ENCODE measurements around the gene NRL.

NRL gene

DNA sequence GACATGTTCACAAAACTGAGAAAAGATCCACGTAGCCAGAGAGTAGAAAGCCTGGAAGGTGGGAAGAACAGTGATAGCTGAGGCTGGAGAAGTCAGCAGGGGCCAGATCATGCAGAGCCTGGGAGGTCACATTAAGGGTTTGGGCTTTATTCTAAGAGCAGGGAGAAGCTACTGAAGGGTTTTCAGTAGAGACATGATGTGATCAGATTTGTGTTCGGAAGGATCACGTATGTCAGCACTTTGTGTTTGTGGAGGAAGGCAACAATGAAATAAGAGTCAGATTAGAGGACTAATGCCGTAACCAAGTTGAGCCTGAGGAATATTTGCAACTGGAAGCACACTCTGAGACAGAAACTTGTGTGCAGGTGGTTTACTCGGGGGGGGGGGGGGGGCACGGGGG is 24.9 kb downstream of the NRL start:
- Mint-ChIP-seq H3K27ac (peak overlapping the region; percentile 6), H3K9me3 (no peaks in the 10 kb centered on the region)
- ATAC-seq = no peak

DNA sequence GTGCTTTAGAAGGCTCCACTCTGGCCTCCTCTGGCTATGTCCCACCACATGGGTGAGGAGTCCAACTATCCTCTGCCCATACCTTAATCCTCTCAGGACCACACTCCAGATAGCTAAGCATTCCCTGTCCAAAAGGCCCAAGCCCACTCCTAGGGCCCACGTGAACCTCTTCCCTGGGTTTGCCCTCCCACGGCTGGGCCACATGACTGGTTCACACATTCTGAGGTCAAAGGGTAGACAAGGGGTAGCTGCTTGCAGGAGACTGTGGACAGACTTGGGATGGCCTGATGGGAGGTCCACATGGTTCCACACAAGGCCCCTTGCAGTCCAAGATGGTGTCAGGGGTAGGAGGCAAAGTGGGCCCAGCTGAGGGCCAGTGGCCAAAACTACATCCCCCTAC is 26.7 kb downstream of the NRL start:
- no peaks in the 10 kb centered on the region for H3K9me3 Mint-ChIP-seq
- H3K27ac Mint-ChIP-seq = no peak overlapping the region
- H3K36me3 Mint-ChIP-seq = no peaks in the 10 kb centered on the region
- no peak overlapping the region for H3K4me3 Mint-ChIP-seq
- ATAC-seq = no peak
- H3K4me1 Mint-ChIP-seq = peaks cover 9% of the 10 kb centered on the region
- no peak for DNase-seq (ENCODE audit: low spot score in 2 of 2)

More for the DNA sequence above, 24.9 kb downstream of the NRL start:
- DNase-seq (ENCODE audit: low spot score in 2 of 2) = no peak
- Mint-ChIP-seq H3K4me3 (no peak overlapping the region), H3K4me1 (peaks cover 19% of the 10 kb centered on the region), H3K36me3 (peaks cover 7% of the 10 kb centered on the region)

DNA sequence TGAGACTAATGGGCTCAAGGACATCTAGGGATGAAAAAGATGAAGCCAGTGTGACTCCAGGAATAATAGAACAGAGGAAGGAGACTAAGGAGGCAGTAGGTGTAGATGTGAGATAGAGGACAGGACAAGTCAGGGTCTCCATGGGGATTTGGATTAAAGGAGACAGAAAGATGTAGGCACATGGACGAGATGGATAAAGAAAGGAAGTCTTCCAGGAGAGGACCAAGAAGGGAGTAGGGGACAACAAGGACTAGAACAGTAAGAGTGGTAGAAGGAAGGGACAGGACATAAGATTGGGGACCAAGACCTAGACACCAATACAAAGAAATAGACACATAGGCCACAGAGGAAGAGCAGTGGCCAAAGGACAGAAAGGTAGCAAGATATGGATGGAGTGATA is 27.7 kb downstream of the NRL start:
- ATAC-seq = no peak
- peak overlapping the region; percentile 0 for H3K27ac Mint-ChIP-seq
- H3K9me3 Mint-ChIP-seq = no peaks in the 10 kb centered on the region
- H3K36me3 Mint-ChIP-seq = peaks cover 4% of the 10 kb centered on the region
- no peak overlapping the region for H3K4me3 Mint-ChIP-seq
- peaks cover 11% of the 10 kb centered on the region for H3K4me1 Mint-ChIP-seq
- DNase-seq (ENCODE audit: low spot score in 2 of 2) = no peak

DNA sequence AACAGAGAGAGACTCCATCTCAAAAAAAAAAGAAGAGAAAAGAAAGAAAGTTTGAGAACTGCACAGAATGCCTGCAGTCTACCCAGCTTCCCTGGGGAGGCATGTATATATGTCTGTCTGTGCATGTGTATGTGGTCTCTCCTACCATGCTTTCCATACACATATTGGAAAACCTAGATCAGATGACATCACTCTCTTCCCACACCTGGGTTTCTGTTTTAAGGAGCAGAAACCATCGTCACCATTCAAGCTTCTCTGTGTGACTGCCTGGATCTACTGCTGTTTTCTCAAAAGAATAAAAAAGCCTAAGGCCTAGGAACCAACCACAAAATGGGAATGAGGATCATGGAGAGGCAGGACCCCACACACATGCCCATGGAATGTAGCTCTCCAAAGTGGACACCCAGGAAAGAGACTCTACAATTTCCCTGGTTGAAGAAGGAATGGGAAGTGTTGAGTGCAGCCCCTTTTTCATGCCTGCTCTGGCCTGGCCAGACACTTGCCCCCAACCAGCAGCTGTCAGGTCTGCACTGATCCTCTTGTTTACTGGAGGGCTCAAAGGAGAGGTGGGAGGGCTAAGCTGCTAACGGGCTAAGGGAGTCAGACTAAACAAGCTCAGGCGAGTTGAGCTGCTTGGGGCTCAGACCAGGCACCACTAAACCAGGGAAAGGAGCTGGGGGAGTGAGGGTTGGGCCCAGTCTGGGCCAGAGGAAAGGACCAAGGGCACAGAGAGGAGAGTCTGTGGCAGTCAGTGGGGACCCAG is 28.4 kb downstream of the NRL start:
- H3K27ac Mint-ChIP-seq = peak overlapping the region; percentile 0
- H3K9me3 Mint-ChIP-seq = no peaks in the 10 kb centered on the region
- DNase-seq (ENCODE audit: low spot score in 2 of 2) (no peak), ATAC-seq (no peak)
- peaks cover 6% of the 10 kb centered on the region for H3K36me3 Mint-ChIP-seq
- H3K4me3 Mint-ChIP-seq = no peak overlapping the region
- H3K4me1 Mint-ChIP-seq = peaks cover 15% of the 10 kb centered on the region

DNA sequence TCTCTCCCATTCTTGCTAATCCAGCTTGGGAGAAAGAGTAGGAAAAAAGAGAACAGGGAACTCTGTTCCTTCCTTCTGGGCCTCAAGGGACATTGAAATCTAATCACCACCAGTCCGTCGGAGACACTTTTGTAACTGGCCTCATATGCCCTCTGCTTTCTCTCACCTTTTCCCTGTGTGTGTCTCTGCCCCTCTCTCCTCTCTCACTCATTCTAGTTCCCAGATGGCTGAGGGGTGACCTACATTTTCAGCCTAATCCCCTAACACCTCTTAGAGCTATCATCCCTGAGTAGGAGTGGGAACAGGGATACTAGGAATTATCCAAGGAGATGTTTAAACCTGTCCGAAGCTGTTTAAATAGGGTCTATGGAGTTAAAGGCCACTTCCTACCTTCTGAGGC is 29.5 kb downstream of the NRL start:
- DNase-seq (ENCODE audit: low spot score in 2 of 2) = no peak
- H3K27ac Mint-ChIP-seq = no peak overlapping the region
- peaks cover 17% of the 10 kb centered on the region for H3K4me1 Mint-ChIP-seq
- H3K9me3 Mint-ChIP-seq = no peaks in the 10 kb centered on the region
- H3K4me3 Mint-ChIP-seq = no peak overlapping the region
- peaks cover 6% of the 10 kb centered on the region for H3K36me3 Mint-ChIP-seq
- ATAC-seq = no peak

DNA sequence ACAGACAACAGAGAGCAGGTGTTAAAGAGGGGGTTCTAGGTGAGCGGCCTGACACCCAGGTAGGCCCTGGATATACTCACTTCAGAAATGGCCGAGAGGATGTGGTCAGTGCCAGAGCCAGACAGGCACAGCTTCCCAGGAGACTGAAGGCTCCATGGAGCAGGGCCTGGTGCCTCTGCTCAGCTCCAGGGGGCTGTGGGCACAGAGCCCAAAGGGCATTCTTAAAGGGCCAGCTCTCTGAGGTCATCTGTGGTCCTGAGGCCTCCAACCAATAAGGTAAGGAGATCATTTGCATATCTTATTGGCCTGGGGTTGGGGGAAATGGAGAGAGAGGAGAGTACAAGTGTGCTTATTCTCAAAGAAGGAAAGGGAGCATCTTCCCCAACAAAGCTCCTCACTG is 30.3 kb downstream of the NRL start:
- no peak overlapping the region for H3K27ac Mint-ChIP-seq
- H3K36me3 Mint-ChIP-seq = peaks cover 8% of the 10 kb centered on the region
- ATAC-seq (no peak), DNase-seq (ENCODE audit: low spot score in 2 of 2) (no peak)
- no peak overlapping the region for H3K4me3 Mint-ChIP-seq
- H3K4me1 Mint-ChIP-seq = peaks cover 23% of the 10 kb centered on the region
- no peaks in the 10 kb centered on the region for H3K9me3 Mint-ChIP-seq

DNA sequence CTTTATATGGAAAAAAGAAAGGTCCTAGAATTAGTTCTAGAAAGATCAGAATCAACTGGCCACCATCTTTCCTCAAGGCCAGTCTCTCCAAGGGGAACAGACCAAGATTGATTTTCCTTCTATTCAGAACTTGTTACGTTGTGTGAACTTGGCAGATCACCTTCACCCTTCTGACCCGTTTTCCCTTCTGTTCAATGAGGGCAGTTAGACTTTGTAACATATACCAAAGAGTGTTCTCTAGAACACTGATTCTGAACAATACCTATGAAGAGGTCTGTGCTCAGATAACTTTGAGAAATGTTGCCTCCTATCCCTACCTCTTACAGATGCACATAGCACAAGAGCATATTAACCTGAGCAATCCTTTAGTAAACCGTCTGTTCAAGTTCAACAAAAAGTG is 31.3 kb downstream of the NRL start:
- Mint-ChIP-seq H3K4me3 (no peak overlapping the region), H3K9me3 (no peaks in the 10 kb centered on the region), H3K27ac (no peak overlapping the region), H3K36me3 (peaks cover 11% of the 10 kb centered on the region), H3K4me1 (peaks cover 23% of the 10 kb centered on the region)
- no peak for DNase-seq (ENCODE audit: low spot score in 2 of 2)
- no peak for ATAC-seq

DNA sequence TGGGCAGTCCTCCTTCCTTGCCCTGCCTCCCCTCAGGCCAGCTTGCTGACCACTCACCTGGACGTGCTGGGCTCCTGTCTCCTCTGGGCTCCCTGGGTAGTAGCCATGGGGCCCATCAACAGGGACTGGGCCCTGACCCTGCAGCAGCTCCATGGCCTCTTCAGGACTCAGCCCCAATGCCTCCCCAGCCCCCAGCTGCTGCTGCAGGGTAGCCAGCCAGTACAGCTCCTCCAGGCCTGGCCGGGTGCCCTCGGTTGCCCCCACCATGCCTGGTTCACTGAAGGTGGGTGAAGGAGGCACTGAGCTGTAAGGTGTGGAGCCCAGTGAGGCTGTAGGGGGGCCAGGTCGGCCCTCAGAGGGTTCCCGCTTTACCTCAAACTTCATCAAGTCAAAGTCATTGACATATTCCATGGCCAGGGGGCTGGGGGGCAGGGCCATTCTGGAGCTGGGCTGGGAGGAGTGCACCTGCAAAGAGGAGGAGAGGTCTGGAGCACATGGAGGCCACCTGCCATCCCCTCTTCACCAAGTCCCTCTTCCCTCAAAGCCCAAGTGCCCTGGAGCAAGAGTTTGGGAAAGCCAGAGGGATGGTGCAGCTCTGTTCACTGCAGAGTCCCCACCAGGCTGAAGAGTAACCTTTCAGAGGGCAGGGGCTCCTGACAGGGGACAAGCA is 32.2 kb downstream of the NRL start:
- Mint-ChIP-seq H3K27ac (peak overlapping the region; percentile 59), H3K9me3 (no peaks in the 10 kb centered on the region), H3K36me3 (peaks cover 11% of the 10 kb centered on the region), H3K4me1 (peaks cover 23% of the 10 kb centered on the region), H3K4me3 (peak overlapping the region; percentile 78)
- DNase-seq (ENCODE audit: low spot score in 2 of 2) (no peak), ATAC-seq (no peak)

DNA sequence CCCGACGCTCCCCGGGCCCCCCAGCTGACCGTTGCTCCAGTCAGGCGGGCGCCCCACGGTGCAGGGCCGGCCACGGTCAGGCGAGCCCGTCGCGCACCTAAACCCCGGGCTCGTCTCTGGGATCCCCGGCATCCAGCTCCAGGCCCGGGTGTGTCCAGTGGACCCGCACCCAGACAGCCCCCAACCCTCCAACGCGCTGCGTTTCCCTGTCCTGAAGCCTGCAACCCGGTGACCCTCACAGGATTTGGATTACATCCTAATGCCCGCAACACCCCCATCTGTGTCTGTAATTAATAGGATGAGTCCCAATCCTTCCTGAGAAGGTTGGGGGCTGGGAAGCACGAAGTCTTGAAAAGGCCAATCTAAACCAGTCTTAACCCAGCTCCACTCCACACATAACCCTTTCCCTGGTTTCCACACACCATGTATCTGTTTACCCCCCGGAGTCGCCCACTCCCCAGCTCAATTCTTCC is 33.0 kb downstream of the NRL start:
- no peak for ATAC-seq
- Mint-ChIP-seq H3K4me3 (peak overlapping the region; percentile 78), H3K4me1 (peaks cover 23% of the 10 kb centered on the region), H3K9me3 (no peaks in the 10 kb centered on the region), H3K36me3 (peaks cover 11% of the 10 kb centered on the region), H3K27ac (peak overlapping the region; percentile 59)
- no peak for DNase-seq (ENCODE audit: low spot score in 2 of 2)

DNA sequence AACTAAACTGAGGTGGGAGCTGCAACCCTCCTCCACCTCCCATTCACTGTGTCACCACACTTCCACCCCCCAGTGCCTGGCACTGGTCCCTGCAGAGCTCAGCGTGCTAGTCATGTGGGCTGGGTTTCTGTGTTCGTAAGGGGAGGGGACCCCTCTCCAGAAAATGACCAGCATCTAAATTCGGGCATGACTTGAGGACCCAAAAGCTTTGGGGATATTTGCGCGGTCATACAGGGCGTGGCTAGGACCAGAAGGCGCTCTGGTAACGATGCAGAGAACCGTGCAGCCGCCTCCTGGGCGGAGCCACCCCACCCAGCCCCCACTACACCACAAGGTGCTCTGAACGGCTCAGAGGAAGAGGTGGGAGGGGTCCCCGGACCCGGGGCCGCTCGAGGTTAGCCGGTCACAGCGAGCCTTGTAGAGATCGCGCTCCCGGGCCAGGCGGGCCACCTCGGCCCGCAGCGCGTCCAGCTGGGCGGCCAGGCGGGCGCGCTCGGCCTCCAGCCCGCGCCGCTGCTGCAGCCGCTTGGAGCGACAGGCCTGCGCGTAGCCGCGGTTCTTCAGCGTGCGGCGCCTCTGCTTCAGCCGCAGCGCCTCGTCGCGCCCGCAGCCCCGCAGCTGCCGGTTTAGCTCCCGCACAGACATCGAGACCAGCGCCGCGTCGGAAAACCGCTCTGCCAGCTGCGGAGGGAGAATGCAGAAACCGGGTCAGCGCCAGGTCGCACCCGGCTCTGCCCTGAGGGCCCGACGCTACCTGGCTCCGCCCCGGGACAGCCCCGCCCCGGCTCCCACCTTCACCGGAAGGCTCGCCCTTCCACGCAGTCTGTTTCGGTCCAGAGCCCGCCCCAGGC is 33.6 kb downstream of the NRL start:
- Mint-ChIP-seq H3K4me3 (peak overlapping the region; percentile 78), H3K36me3 (peaks cover 11% of the 10 kb centered on the region), H3K9me3 (no peaks in the 10 kb centered on the region), H3K27ac (no peak overlapping the region), H3K4me1 (peaks cover 29% of the 10 kb centered on the region)
- peak; percentile 94 for ATAC-seq
- peak; percentile 53 to 88 for DNase-seq (ENCODE audit: low spot score in 2 of 2)

DNA sequence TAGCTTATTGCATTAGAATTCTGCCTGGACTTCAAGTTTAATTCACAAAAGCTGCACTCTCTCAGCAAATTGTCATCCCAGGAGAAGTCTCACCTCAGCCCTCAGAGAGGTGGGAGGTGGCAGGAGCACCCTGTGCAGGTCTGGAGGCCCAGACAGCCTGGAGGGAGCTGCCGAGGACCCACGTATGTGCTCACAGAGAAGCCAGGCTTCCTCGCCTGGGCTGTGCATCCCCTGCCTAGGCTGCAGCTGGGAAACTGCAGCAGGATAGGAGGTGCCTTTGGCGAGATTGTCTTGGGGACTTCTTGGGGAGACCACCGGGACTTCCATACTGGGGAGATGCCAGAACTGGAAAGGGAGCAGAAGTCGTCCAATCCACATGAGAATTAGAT is 34.6 kb downstream of the NRL start:
- no peak for ATAC-seq
- Mint-ChIP-seq H3K27ac (no peak overlapping the region), H3K4me1 (peaks cover 39% of the 10 kb centered on the region), H3K36me3 (peaks cover 11% of the 10 kb centered on the region), H3K4me3 (peak overlapping the region; percentile 78), H3K9me3 (no peaks in the 10 kb centered on the region)
- no peak for DNase-seq (ENCODE audit: low spot score in 2 of 2)

DNA sequence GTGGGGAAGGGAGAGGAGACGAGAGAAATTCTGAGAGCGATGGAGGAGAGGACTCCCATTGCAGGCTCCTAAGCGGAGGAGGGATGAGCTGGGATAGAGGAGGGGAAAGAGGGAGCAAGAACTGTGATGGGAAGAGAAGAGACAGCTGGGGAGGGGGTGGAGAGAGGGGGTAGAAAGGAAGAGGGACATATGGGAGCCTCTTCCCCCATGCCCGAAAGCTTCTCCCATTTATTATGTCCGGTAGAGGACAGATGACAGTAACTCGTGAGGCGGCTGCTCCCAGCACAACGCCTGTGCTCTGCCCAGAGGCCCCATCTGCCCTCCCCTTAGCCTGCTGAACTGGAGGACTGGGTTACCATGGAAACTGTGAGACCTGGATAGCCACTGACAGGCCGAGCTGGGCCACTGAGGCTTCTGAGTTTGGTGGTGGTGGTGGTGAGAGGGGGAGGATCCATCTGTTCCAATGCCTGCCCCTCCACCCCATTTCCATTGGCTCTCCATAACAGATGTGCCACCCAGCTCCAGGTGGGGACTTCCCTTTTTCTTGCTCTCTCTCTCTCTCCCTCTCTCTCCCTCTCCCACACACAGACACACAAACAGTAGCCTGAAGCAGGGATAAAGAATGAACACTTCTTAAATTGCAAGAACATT is 35.1 kb downstream of the NRL start:
- Mint-ChIP-seq H3K9me3 (no peaks in the 10 kb centered on the region), H3K4me1 (peaks cover 44% of the 10 kb centered on the region), H3K36me3 (peaks cover 11% of the 10 kb centered on the region), H3K4me3 (no peak overlapping the region), H3K27ac (no peak overlapping the region)
- ATAC-seq (no peak), DNase-seq (ENCODE audit: low spot score in 2 of 2) (no peak)

DNA sequence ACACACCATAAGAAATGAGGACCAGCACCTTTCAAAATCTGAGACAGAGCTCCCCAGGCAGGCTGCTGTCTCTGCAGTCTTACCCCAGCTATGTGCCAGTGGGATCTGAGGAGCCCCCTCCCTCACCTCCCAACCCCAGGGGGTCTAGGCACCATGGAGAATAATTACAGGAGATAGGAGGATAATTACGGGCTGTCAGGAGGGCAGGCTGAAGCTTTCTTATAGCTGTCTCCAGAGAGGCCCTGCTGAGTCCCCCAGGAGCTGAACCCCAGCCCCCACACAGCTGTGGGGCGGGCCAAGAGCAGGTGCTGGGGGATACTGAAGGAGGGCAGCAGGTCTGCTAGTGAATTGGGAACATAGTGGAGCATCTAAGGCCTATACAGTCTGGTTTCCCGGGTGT is 36.6 kb downstream of the NRL start:
- peak overlapping the region; percentile 78 for H3K27ac Mint-ChIP-seq
- no peak for ATAC-seq
- no peak overlapping the region for H3K4me3 Mint-ChIP-seq
- H3K9me3 Mint-ChIP-seq = no peaks in the 10 kb centered on the region
- peaks cover 11% of the 10 kb centered on the region for H3K36me3 Mint-ChIP-seq
- peaks cover 44% of the 10 kb centered on the region for H3K4me1 Mint-ChIP-seq
- DNase-seq (ENCODE audit: low spot score in 2 of 2) = no peak

DNA sequence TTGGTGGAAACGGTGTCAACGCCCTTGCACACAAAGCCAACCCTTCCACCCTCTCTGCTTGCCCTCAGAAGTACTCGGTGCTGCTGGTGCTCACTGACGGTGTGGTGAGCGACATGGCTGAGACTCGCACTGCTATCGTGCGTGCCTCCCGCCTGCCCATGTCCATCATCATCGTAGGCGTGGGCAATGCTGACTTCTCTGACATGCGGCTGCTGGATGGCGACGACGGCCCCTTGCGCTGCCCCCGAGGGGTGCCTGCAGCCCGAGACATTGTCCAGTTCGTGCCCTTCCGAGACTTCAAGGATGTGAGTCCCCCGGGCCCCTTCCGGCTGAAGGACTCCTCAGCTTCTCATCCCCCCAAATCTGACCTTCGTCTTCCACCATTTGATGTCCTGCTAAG is 37.7 kb downstream of the NRL start:
- ATAC-seq (no peak), DNase-seq (ENCODE audit: low spot score in 2 of 2) (no peak)
- no peak overlapping the region for H3K4me3 Mint-ChIP-seq
- no peaks in the 10 kb centered on the region for H3K9me3 Mint-ChIP-seq
- H3K4me1 Mint-ChIP-seq = peaks cover 40% of the 10 kb centered on the region
- peaks cover 8% of the 10 kb centered on the region for H3K36me3 Mint-ChIP-seq
- peak overlapping the region; percentile 78 for H3K27ac Mint-ChIP-seq

DNA sequence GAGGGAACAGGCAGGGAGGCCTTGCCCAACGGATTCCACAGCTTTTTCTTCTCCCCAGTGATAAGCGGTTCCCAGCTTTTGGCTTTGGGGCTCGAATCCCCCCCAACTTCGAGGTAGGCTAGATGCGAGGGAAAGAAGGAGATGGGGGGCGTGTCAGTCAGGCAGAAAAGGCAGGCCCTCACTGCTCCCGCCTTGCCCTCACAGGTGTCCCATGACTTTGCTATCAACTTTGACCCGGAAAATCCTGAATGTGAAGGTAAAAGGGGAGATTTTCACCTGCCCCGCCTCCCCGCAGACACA is 38.5 kb downstream of the NRL start:
- peaks cover 5% of the 10 kb centered on the region for H3K36me3 Mint-ChIP-seq
- no peak overlapping the region for H3K4me3 Mint-ChIP-seq
- ATAC-seq (no peak), DNase-seq (ENCODE audit: low spot score in 2 of 2) (no peak)
- no peaks in the 10 kb centered on the region for H3K9me3 Mint-ChIP-seq
- H3K4me1 Mint-ChIP-seq = peaks cover 36% of the 10 kb centered on the region
- H3K27ac Mint-ChIP-seq = peak overlapping the region; percentile 78

Data from stimulated activated effector memory CD8-positive, alpha-beta T cell treated with anti-CD3 and anti-CD28 coated beads, Interleukin-12 subunit alpha, Interleukin-12 subunit beta, amount 100 ng/mL, for 72 hours (primary cell).